ENCODE data around the gene SLC38A10.

SLC38A10 gene

DNA sequence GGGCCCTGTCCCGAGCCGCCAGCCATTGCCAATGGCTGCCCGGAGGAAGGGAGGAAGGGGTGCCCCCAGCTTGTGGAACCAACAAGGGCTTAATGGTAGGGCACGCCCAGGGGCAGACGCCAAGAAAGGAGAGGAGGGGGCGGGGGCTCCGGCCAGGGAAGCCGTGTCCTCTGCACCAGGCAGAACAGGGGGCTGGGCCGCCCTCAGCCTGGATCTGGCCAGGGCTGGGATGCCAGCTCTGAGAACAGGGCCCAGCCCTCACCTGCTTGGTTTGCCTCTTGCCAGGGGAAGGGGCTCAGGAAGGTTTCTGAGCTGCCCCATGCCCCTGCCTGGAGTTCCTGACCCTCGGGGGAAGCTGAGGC, 35.8 kb upstream of the SLC38A10 start:
- no peak for DNase-seq

DNA sequence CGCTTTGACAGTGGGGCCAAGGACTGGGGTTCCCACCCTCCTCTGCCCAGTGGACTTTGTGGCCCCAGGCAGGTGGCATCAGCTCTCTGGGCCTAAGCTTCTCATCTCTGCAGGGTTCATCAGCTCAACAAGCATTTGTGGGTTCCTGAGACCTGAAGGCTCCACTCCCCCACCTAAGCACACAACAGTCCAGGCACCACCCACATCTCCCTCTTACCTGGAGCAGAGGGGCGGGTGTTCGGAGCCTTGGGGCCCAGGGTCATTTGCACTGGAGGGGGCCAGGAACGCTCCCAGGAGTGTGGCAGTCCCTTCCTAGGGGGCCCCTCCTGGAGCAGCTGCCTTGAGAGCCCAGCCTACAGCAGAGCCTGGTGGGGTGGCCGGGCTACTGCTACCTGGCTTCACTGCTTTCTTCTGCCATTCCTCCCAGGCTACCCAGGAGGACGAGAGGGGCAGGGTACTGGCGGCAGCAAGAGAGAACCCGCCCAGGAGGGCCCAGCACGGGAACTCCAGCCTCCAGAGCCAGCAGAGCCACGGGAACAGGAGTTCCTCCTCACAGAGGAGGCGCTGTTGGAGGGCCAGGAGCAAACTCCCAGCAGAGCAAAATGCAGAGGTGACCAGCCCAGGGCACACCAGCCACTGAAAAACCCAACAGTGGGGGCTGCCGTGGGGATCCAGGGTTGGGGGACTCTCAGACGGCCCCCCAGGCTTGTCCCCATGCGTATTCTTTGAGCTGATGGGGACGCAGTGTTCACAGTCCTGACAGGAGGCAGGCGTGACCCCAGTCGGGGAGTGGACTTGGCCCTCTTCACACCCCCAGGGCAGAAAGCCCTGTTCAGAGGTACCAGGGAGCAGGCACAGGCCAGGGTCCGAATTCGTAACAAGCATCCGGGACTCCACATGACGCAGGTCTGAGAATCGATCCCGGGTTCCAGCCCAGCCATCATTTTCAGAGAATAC, 35.1 kb upstream of the SLC38A10 start:
- DNase-seq: no peak

DNA sequence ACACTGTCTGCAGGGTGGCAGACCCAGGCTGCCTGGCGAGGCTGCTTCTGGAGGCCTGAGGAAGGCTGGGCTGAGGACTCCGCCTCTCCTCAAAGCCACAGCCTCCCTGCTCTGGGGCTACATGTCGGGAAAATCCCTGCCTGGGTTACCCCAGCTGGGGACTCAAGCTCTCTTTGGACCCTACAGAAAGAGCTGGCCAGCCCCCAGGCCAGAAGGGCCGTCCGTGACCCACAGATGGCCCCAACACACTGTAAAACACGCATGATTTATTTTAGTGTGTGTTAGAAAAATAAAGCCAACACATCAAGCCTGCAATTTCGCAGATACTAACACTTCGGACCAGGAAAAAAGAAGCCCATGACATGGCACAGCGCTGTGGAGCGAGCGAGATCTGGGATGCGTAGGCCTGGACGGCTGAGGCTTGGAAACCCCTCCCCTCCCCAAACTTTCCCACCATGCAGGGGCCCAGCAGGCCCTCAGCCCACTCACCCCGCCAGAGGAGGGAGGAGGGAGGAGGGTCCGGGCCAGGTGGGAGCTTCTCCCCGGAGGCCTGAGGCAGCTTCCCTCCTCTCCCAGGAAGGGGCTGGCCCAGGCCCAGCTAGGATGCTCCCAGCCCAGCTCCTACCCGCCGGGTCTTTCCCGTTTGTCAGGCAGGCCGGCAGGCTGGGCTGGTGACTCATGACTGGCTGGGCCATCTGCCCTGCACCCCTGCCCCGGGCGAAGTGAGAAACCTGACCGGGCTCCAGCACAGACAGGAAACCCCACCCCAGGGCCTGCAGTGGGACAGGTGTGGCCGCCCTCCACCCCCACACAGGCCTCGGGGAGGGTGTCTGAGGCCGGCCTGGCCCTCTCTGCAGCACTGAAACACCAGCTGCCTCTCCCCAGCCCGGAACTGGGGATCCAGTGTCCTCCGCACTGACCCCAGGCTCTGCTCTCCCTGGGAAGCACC, 34.1 kb upstream of the SLC38A10 start:
- no peak for DNase-seq

DNA sequence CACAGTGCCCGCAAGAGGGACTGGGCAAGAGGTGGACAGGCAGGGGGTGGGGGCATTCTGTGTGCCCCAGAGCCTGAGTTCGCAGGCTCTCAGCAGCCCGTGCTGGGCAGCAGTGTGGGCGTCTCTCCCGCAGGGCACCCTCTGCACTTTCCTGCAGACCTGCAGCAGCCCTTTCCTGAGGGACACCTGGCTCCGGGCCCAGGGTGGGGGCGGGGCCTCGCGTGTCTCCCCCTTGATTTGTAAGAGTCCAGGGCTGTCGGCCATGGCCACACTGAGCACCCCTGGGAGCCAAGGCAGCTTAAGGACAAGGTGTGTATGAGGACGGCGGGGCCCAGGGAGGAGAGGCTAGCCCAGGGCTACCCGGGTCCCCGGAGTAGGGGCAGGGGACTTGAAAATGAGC, 33.4 kb upstream of the SLC38A10 start:
- no peak for DNase-seq

DNA sequence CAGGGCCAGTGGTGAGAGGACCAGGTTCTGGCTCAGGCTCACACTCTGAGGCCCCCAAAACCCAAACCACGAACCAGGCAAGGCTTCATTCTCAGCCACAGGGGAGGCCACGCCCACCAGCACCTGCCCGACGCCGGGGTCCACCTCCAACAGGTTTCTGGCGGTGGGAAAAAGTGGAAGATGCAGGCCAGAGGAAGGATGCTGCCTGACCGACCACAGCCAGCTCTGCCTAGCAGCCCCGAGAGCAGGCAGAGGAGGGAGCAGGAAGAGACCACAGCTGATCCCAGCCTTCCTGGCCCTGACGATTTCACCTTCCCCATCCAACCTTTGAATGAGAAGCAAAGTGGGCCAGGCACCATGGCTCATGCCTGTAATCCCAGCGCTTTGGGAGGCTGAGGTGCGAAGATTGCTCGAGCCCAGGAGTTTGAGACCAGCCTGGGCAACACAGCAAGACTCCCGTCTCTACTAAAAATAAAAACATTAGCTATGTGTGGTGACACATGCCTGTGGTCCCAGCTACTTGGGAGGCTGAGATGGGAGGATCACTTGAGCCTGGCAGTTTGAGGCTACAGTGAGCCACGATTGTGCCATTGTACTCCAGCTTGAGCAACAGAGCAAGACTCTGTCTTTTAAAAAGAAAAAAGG, 30.7 kb upstream of the SLC38A10 start:
- DNase-seq: no peak

DNA sequence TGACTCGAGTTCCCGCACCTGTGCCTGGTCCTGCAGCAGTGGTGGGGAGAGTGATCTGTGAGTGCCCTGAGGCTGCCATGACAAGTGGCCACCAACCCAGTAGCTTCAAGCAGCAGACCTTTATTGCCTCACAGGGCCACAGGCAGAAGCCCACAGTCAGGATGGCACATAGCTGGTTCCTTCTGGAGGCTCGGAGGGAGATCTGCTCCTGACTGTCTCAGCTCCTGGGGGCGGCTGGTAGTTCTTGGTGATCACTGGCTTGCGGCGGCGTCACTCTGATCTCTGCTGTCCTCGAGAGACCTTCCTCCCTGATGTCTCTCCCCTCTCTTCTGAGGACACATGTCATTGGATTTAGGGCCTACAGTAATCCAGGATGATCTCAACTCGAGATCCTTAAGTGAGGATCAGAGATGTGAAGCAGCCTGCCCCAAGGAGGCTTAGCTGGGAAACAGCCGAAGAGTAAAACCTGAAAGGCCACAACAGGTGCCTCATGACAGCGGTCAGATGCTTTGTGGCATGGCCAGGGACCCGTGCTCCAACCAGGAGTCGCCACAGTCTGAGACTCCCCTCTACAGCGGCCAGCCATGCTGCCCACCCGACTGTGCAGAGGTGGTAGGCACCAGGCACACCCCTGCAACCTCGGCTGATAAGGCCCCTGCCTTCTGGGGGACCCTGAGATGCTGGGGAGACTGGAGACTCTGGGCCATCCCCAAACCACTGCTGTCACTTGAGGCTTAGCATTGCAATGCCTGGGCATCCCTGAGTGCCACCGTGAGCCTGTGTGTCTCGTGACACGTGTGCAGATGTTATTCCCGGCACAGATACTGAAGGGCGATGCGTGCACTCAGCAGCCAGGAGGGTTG, 30.0 kb upstream of the SLC38A10 start:
- no peak for DNase-seq

DNA sequence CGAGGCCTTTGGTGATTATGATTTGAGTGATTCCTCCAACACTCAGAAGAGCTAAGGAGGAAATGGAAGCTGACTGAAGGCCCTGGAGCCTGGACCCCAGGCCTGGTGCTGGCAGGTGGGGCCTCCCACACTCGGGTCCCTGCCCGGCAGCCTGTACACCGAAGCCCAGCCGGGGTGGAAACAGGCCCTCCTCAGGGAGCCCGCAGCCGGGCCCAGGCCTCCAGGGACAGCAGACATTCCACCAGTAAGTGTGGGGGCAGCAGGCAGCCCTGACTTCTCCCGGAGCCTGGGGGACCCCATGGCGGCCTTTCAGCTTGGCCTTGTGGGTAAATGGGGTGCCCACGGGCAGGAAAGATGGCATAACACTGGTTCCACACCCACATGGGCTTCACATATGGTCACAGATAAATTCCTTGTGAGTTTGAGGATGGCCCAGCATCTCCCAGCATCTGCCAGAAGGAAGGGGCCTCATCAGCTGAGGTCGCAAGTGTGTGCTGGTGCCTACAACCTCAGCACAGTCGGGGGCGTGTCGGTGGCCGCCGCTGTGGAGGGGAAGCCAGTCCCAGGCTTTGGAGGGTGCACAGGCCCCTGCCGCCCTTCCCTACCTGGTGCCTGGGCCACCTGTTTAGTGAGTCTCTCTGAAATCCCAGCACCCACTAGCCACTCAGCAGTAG, 29.2 kb upstream of the SLC38A10 start:
- no peak for DNase-seq

DNA sequence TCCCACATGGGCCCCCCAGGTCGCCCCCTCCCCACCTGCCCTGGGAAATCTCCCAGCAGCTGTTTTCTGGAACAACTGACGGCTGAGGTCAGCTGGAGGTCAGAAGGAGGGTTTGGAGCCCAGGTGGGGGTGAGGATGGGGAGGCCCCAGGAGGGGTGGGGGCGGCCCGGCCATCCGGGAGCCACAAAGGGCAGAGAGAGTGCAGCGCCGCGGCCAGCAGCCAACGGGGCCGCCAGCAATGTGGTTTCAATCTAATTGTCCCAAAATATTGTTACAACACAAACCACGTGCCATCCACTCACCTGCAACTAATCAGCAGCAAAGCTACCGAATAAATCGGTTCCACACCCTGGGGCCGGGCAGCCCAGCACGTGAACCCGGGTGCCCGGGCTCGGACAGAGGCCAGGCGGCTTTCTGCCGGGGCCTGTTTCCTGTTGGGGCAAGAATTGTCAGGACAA, 28.3 kb upstream of the SLC38A10 start:
- no peak for DNase-seq

DNA sequence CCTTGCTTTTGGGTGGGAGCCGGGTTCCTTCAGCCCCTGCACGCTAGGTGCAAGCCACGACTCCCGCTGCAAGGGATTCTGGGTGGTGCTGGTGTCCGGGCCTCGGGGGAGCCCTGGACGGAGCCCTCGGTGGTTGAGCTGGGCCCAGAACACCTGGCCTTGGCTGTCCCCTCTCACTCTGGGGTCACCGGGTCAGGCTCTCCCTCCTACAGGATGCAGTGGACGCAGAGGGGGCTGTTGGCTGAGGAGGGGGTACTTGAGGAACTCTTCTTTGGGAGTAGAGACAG, 27.9 kb upstream of the SLC38A10 start:
- DNase-seq: no peak

DNA sequence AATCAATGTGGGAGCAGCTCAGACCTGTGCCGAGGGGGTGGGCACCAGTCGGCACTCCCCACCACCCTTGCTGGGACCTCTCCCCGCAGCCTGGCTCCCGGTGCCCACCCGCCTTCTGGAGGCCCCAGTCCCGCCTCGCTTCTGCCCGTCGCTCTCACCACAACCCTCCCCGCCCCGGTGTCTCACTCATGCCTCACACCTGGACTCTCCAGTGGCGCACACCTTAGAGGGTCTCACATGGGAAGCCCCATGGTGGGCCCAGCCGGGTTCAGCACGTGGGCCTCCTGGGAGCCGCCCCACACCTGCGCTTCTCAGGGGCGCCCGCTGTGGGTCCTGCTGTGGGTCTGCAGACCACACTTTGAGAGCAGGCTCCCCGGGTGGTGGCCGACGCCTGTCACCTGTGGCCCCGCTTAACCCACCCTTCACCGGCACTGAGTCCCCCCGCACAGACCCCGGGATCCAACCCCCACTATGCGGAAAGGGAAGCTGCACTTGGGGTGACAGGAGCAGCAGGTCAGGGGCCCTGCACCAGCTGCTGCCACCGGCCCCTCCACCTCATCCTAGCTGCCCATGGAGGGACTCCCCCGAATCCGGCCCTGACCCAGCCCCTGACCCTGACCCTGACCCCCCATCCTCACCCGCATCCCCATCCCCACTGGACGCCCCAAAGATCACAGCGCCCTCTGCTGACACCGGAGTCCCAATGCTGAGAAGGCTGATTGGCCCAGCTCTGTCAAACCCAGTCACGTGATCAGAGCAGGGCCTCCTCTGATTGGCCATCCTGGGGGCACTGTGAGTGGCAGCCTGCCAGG, 27.4 kb upstream of the SLC38A10 start:
- DNase-seq: peak; percentile 43

DNA sequence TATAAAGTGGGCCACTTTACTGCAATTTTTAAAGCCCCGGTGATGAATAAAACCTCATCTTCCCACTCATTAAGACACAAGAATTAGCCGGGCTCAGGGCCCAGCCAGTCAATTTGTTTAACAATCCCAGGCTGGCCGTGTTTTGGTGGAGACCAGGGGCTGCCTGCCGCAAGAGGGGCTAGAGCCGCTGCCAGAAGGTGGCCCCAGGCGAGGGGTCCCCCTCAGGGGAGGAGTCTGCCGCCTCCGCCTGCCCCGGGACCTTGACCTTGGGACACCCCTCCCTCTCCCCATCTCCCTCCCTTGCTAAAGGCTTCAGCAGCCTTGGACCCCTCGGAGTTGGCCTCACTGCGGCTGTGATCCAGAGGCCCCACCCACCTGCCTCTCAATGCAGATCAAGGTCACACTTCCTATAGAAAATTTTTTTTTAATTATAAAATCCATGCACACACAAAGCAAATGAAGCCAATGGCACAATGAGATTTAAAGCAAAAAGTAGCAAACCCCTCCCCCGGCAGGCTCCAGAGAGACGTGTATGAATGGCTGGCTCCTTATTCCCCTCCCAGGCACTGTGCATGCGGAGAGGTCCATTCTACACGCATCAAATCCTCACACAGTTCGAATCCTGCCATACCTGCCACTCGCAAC, 23.0 kb upstream of the SLC38A10 start:
- DNase-seq: no peak

DNA sequence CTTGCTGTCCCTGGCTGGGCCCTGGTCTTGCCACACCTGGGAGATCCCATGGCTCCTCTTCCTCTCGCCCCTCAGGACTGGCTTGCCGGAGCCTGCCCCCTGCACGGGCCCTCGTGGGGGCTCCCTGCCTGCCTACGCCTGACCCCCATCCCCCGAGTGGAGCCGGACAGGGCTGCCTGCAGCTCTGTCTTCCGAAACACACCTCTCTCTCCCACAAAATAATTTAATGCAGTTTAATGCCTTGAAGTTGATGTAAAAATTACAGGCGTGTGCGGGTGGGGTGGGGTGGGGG, 22.4 kb upstream of the SLC38A10 start:
- DNase-seq: no peak

DNA sequence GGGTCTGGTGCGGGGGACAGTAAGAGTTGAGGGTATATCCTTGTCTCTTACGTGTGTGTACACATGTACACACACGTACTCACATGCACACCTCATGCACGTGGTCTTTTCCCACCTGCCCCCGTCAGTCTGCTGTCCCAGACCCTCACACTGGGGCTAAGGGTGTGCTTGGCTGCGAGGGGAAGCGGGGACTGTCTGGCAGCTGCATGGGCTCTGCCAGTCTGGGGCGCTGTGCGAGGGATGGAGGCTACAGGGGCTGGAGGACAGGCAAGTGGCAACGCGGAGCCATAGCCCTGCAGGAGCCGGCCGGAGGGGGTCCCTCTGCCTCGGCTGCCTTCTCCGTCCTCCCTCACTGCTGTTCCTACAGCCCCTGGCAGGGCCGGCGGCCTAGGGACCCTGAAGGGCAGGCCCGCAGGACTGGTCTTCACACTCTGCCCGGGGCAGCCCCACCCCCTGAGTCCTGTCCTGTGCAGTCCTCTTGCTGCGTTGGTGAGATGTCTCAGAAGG, 20.8 kb upstream of the SLC38A10 start:
- DNase-seq: no peak

DNA sequence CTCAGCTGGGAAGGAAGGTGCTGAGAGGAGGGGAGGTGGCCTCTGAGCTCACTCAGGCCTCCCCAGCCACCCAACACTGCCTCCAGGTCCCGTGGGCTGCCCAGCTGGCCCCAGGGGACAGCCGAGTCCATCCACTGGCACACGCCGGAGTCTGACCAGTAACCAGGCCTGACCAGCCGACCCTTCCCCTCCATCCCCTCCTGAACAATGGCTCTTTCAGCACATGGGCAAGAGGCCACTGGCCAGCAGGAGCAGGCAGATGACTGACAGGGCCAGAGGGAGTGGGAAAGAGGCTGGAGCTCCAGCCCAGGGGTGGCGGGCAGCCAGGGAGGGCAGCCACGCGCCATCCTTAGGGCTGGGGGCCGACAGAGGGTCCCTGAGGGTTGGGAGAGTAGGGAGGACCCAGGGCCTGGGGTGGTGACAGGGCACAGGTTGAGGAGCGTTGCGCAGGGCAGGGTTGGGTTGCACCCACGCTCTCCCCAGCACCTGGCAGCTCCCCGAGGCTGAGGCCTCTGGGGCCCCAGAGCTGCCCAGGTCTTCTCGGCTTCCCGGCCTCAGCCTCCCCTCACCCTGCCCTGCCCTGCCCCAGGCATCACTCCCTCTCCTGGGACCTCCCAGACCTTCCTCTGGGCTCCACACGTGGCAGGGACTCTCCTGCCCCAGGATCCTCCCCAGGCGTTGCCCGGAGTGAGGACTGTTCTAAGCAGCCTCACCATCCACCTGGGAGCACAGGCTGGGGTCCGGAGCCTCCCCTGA, 20.2 kb upstream of the SLC38A10 start:
- DNase-seq: no peak

DNA sequence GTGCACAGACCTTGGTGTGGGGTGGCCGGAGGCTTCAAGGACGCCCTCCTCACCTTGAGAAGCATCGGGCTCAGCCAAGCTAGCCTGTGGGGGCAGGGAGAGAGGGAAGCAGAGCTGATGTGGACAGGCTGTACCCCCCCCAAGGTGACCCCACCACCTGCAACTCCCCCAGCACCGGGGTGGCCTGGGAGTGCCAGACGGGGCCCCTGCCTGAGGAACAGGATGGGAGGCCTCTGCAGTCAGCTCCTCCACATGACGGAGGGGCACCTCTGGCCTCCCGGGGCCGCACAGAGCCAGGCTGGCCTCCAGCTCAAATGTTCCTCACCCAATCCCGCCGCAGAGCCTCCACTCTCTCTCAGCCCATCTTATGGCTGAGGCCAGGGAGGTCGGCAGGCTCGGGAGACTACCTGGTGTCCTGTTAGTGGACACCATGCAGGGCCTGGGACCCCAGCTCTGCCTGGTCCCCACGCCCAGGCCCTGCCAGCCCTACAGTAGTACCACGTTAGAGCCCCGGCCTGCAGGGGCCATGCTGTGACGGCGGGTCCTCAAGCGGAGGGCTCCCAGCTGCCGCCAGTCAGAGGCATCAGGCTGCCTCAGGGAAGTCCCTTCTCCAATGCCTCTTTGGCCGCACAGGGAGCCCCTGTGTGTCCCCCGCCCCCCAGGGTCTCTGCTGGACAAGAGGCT, 19.4 kb upstream of the SLC38A10 start:
- no peak for DNase-seq

DNA sequence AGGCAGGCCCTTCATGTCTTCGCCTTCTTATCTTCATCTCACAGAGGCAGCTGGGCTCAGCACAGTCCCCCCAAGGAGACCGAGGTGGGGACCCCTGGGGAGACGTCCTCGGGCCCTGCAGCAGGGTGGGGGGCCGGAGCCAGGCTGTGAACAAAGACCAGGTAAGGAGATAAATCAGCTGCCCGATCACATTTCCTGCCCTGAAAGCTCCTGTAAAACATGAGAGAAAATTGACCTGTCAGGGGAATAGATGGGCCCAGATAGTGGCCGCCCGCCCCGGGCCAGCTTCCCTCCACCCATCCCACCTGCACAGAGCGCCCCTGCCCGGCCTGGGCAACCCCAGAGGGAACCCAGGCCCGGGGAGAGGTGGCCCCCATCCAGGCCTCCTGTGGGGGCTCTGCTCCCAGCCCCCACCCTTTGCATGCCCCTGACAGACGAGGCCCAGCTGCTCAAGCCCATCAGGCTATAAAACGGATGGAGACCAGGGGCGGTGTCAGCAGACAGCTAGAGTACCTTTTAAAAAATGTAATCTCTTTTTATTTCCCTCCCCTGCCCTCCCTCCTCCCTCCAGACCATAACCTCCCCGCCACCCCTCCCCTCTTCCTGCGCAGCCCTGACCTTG, 18.8 kb upstream of the SLC38A10 start:
- DNase-seq: no peak

DNA sequence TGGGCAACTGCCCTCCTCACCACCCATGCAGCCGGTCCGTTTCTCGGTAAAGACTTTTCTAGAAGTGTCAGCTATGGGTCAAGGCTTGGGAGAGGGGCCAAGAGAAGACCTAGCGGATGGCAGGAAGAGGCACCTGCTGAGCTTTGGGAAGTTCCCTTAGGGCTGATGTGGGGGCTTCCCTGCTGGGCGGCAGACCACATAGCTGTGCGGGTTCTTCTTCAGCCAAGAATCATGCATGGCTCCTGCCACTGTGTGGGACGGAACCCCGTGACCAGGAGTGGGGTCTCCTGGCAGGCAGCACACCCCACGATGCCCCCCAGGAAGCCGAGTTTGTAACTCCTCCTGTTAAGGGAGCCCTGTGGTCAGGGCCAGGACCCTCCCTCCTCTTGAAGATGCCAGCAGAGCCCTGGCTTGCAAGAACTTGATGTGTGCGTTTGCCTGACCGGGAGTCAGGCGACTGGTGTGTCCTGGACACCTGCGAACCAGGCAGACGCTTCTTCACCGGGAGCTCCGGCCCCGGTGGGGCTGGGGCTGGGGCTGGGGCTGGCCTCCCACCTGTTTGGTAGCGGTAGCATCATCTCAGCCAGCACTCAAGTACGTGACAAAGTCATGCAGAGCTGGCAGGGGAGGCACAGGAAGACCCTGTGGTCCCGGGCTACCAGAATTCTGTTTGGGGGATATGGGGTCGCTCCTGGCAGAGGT, 17.7 kb upstream of the SLC38A10 start:
- no peak for DNase-seq

DNA sequence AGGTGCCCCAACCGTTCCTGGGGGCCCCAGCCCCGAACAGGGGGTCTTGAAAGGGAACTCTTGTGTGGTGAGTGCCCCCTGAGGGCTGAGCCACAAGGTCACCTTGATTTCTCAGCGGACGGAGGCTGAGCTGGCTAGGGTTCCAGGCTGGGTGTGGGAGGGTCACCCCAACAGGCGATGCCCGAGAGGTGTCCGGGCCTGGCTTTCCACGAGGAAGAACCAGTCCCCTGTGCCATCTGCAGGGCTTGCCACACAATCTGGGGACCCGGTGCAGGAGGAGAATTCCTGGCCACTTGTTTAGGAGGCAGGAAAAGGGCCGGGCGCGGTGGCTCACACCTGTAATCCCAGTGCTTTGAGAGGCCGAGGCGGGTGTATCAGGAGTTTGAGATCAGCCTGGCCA, 16.8 kb upstream of the SLC38A10 start:
- no peak for DNase-seq
